ENCODE data around the gene BUB1.
"Not testable (repeated sequence)": the region's sequence is repeated elsewhere in the genome, so short reads cannot be mapped to it uniquely, and the experiment has no call there.

DNA sequence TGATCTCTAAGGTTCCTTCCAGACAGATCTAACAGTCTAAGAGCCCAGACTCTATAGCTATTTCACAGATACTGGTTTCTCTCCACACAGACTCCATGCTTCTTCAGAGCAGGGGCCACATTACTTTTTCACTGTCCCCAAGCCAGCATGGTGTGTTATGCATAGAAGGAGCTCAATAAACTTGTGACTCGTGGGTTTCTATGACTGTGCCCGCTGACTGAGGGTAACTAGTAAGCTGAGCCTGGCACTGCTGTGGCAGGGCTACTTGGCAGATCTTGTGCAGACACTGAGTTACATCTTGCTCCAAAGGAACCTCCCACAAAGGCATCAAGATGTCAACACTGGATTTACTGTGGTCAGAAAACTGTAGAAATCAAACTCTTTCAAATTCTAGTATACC, 85.9 kb downstream of the BUB1 start:
- not testable (repeated sequence) for TF ChIP-seq EZH2phosphoT487 (IDR thresholded peaks at IDR 0.05; ENCODE audit: insufficient read depth, low read depth); EZH2 (IDR thresholded peaks at IDR 0.05; ENCODE audit: insufficient read depth, poor library complexity, severe bottlenecking)

Data from GM23248 (cell line).